HCT116 (cell line): ENCODE results near the gene ANO6. TPM values are rescaled to one million over a fixed set of nuclear protein-coding genes. Genes with fewer than 3 reads are reported as not detected.

Experiments used
- ATAC-seq: fragments of 200-7000 bp; cut with Tn5 transposase; 2 replicates; pipeline ENCODE4 v1.9.1; 2020; ENCODE audit warnings: mild to moderate bottlenecking, moderate library complexity
- BruUV-seq: library from RNA; stranded (reverse); fragments of 400-500 nt; replicated peaks from 2 replicates; lab custom pipeline; 2021; lab: Mats Ljungman, UMichigan
- CTCF ChIA-PET: fragments of 300-600 bp; sonication (Branson Sonifier 250); formaldehyde crosslinking; loops from one replicate; lab custom pipeline; 2021; ENCODE audit warnings: antibody characterized with exemption; lab: Charles Lee
- POLR2A ChIA-PET: fragments of 300-600, 350-600 bp; sonication (Branson Sonifier 250); formaldehyde crosslinking; loops from one replicate; lab custom pipeline; 2021; ENCODE audit warnings: antibody characterized with exemption; lab: Charles Lee
- RAD21 ChIA-PET, 2 experiments: fragments of 300-600 bp; sonication (Branson Sonifier 250); formaldehyde crosslinking; loops; one replicate each; lab custom pipeline; 2023; ENCODE audit warnings: low total read pairs in 2 of 2; ENCODE audit not compliant: uncharacterized antibody in 2 of 2, unreplicated experiment in 2 of 2, low non-redundant PET in 1 of 2; lab: Charles Lee
- DNase-seq: peaks from one replicate; pipeline ENCODE4 v3.0.0-alpha.2; 2010; ENCODE audit warnings: low read depth, low spot score
- H2AFZ ChIP-seq: fragments of 200-600 bp; shearing (Covaris generic), sonication (generic); 2 replicates; pipeline ENCODE4 v1.6.1; 2017; ENCODE audit warnings: low read depth, mixed run types, mixed read lengths, antibody characterized with exemption, low read length; ENCODE audit not compliant: poor library complexity, severe bottlenecking
- H3K27ac ChIP-seq: 2 replicates; pipeline ENCODE4 v1.5.1; 2012; ENCODE audit warnings: low read depth, low read length
- H3K27me3 ChIP-seq: fragments of 200-600 bp; sonication (generic); 2 replicates; pipeline ENCODE4 v1.6.1; 2016; ENCODE audit warnings: mixed run types, low read length, mixed read lengths; ENCODE audit not compliant: insufficient read depth
- H3K36me3 ChIP-seq, 2 experiments: fragments of 200-500 bp in 1 of 2; fragments of 200-600 bp in 1 of 2; sonication (Bioruptor generic) in 1 of 2; sonication (generic) in 1 of 2; 2 replicates each; pipeline versions ENCODE4 v1.5.1 to v1.6.1; 2014 to 2016; ENCODE audit warnings: low read length in 2 of 2, inconsistent platforms in 1 of 2, mixed read lengths in 1 of 2, mixed run types in 1 of 2; ENCODE audit not compliant: insufficient read depth in 2 of 2, control insufficient read depth in 1 of 2
- H3K4me1 ChIP-seq, 2 experiments: fragments of 200-600 bp in 1 of 2; sonication (generic) in 1 of 2; 2 replicates each; pipeline versions ENCODE4 v1.5.1 to v1.6.1; 2012 to 2017; ENCODE audit warnings: low read length in 2 of 2, inconsistent platforms in 1 of 2, mild to moderate bottlenecking in 1 of 2, mixed read lengths in 1 of 2, mixed run types in 1 of 2, moderate library complexity in 1 of 2; ENCODE audit not compliant: insufficient read depth in 2 of 2, control insufficient read depth in 1 of 2
- H3K4me2 ChIP-seq: fragments of 200-600 bp; sonication (generic); 2 replicates; pipeline ENCODE4 v1.6.1; 2017; ENCODE audit warnings: mixed run types, low read length, mixed read lengths
- H3K4me3 ChIP-seq, 2 experiments: fragments of 200-600 bp in 1 of 2; sonication (generic) in 1 of 2; replicated peaks in 1 of 2; 2 replicates each; pipeline ENCODE4 v1.5.1; 2011 to 2016; ENCODE audit warnings: low read length in 2 of 2, control low read depth in 1 of 2, low read depth in 1 of 2, mild to moderate bottlenecking in 1 of 2, mixed read lengths in 1 of 2, mixed run types in 1 of 2
- H3K79me2 ChIP-seq: fragments of 200-600 bp; sonication (generic); 2 replicates; pipeline ENCODE4 v1.6.1; 2017; ENCODE audit warnings: mild to moderate bottlenecking, mixed run types, low read length, moderate library complexity, mixed read lengths; ENCODE audit not compliant: insufficient read depth
- H3K9ac ChIP-seq: fragments of 200-600 bp; sonication (generic); 2 replicates; pipeline ENCODE4 v1.6.1; 2016; ENCODE audit warnings: low read length, mixed read lengths
- H3K9me2 ChIP-seq: fragments of 200-600 bp; sonication (generic), shearing (Covaris generic); 2 replicates; pipeline ENCODE4 v1.6.1; 2017; ENCODE audit warnings: mixed run types, mild to moderate bottlenecking, moderate library complexity; ENCODE audit not compliant: insufficient read depth
- H3K9me3 ChIP-seq, 2 experiments: fragments of 200-500 bp in 1 of 2; fragments of 200-600 bp in 1 of 2; sonication (Bioruptor generic) in 1 of 2; sonication (generic) in 1 of 2; 2 replicates each; pipeline ENCODE4 v1.6.1; 2014 to 2017; ENCODE audit warnings: low read length in 2 of 2, mixed read lengths in 2 of 2, inconsistent platforms in 1 of 2, low read depth in 1 of 2, mild to moderate bottlenecking in 1 of 2, mixed run types in 1 of 2, moderate library complexity in 1 of 2; ENCODE audit not compliant: control insufficient read depth in 1 of 2, insufficient read depth in 1 of 2
- H4K20me1 ChIP-seq: fragments of 200-600 bp; sonication (generic), shearing (Covaris generic); 2 replicates; pipeline ENCODE4 v1.6.1; 2017; ENCODE audit warnings: mixed run types, mild to moderate bottlenecking, moderate library complexity; ENCODE audit not compliant: insufficient read depth
- ATF3 ChIP-seq: IDR thresholded peaks from 2 replicates; pipeline ENCODE4 v1.6.1; 2012
- CBX3 ChIP-seq: IDR thresholded peaks from 2 replicates; pipeline ENCODE4 v1.6.1; 2012; ENCODE audit warnings: low read depth
- CTCF ChIP-seq, 3 experiments: fragments of 200-600 bp in 1 of 3; sonication (generic) in 1 of 3; IDR thresholded peaks in 2 of 3; conservative IDR thresholded peaks in 1 of 3; 2 replicates each; pipeline ENCODE4 v1.5.1; 2012 to 2017; ENCODE audit warnings: low read depth in 2 of 3, low read length in 2 of 3, antibody characterized with exemption in 1 of 3, borderline replicate concordance in 1 of 3, control low read depth in 1 of 3, mild to moderate bottlenecking in 1 of 3, mixed read lengths in 1 of 3, mixed run types in 1 of 3, moderate library complexity in 1 of 3; ENCODE audit not compliant: insufficient read depth in 1 of 3
- EZH2phosphoT487 ChIP-seq: fragments of 200-600 bp; IDR thresholded peaks from 2 replicates; pipeline ENCODE4 v1.6.1; 2018; ENCODE audit warnings: antibody characterized with exemption, borderline replicate concordance
- MAX ChIP-seq: IDR thresholded peaks from 2 replicates; pipeline ENCODE4 v1.6.1; 2012
- POLR2A ChIP-seq: IDR thresholded peaks from 2 replicates; pipeline ENCODE4 v1.7.0; 2011; ENCODE audit warnings: borderline replicate concordance; ENCODE audit not compliant: insufficient read depth, insufficient read length; ENCODE audit errors: extremely low read depth
- POLR2AphosphoS5 ChIP-seq: IDR thresholded peaks from 2 replicates; pipeline ENCODE4 v1.6.1; 2011; ENCODE audit warnings: mild to moderate bottlenecking, low read depth, low read length, moderate library complexity
- RAD21 ChIP-seq: IDR thresholded peaks from 2 replicates; pipeline ENCODE4 v1.6.1; 2012; ENCODE audit warnings: low read depth, mild to moderate bottlenecking
- SIN3A ChIP-seq: IDR thresholded peaks from 2 replicates; pipeline ENCODE4 v1.6.1; 2012; ENCODE audit warnings: low read depth
- SP1 ChIP-seq: IDR thresholded peaks from 2 replicates; pipeline ENCODE4 v1.6.1; 2012; ENCODE audit warnings: low read depth
- SRF ChIP-seq: IDR thresholded peaks from 2 replicates; pipeline ENCODE4 v1.6.1; 2012; ENCODE audit warnings: low read depth
- TCF7L2 ChIP-seq: IDR thresholded peaks from 2 replicates; pipeline ENCODE4 v1.7.0; 2011; ENCODE audit warnings: borderline replicate concordance, inconsistent platforms; ENCODE audit not compliant: insufficient read depth, insufficient read length; ENCODE audit errors: extremely low read depth
- YY1 ChIP-seq: IDR thresholded peaks from 2 replicates; pipeline ENCODE4 v1.6.1; 2011; ENCODE audit warnings: low read length, low read depth, moderate library complexity, mild to moderate bottlenecking; ENCODE audit not compliant: insufficient replicate concordance; ENCODE audit errors: extremely low read depth
- ZBTB33 ChIP-seq: IDR thresholded peaks from 2 replicates; pipeline ENCODE4 v1.6.1; 2011; ENCODE audit warnings: mild to moderate bottlenecking, low read length, moderate library complexity; ENCODE audit not compliant: insufficient replicate concordance; ENCODE audit errors: extremely low read depth
- ZFX ChIP-seq: fragments of 450-650 bp; IDR thresholded peaks from 2 replicates; pipeline ENCODE4 v1.6.1; 2017
- intact Hi-C: fragments of 100-400 bp; cut with micrococcal nuclease; formaldehyde crosslinking; loops from 2 replicates; pipeline ENCODE4 v1.10.0; 2022
- total RNA-seq: library from RNA; stranded (reverse); gene quantifications from one replicate; pipeline ENCODE4 v1.2.1, GENCODE V29; 2021; ENCODE audit not compliant: unreplicated experiment

ANO6 gene
- total RNA-seq, 1 experiment from 2014 or later: 36.7 TPM

GRCh38 chr12:45244561-45245343 lies 28.9 kb downstream of the ANO6 start (continued):
- TF ChIP-seq ZBTB33 (no peak), TCF7L2 (no peak), ATF3 (no peak)

GRCh38 chr12:45246236-45246635 lies 30.3 kb downstream of the ANO6 start:
- no peak overlapping the region for H3K27ac ChIP-seq
- no peaks in the 10 kb centered on the region for H3K9me3 ChIP-seq
- no TSS peak for BruUV-seq
- peaks cover 66% of the 10 kb centered on the region for H3K79me2 ChIP-seq
- no peaks in the 10 kb centered on the region for H3K9me2 ChIP-seq
- POLR2A ChIA-PET: no interaction called here
- RAD21 ChIA-PET: no interaction called here
- no peak overlapping the region for H2AFZ ChIP-seq
- H3K4me1 ChIP-seq: no peaks in the 10 kb centered on the region
- H3K27me3 ChIP-seq: no peaks in the 10 kb centered on the region
- no peaks in the 10 kb centered on the region for H4K20me1 ChIP-seq
- H3K9ac ChIP-seq: no peak overlapping the region
- DNase-seq (no peak), ATAC-seq (no peak)
- CTCF ChIA-PET: no interaction called here
- H3K4me2 ChIP-seq: no peak overlapping the region
- intact Hi-C loops: no loop called here
- no peak overlapping the region for H3K4me3 ChIP-seq
- no peaks in the 10 kb centered on the region for H3K36me3 ChIP-seq
- no peak for TF ChIP-seq ZBTB33
- TF ChIP-seq POLR2A: no peak
- no peak for TF ChIP-seq EZH2phosphoT487
- TF ChIP-seq SIN3A: no peak
- no peak for TF ChIP-seq ZFX
- no peak for TF ChIP-seq CBX3
- no peak for TF ChIP-seq SRF
- no peak for TF ChIP-seq POLR2AphosphoS5
- no peak for TF ChIP-seq MAX
- TF ChIP-seq YY1: no peak
- no peak for TF ChIP-seq CTCF (IDR thresholded peaks at IDR 0.05 in 2 of 3, conservative IDR thresholded peaks at IDR 0.05 in 1 of 3; ENCODE audit: borderline replicate concordance in 1 of 3, insufficient read depth in 1 of 3, low read depth in 2 of 3, low read length in 2 of 3)
- TF ChIP-seq RAD21: no peak
- no peak for TF ChIP-seq SP1
